ENCODE results near the gene POLA1.

POLA1 gene

DNA sequence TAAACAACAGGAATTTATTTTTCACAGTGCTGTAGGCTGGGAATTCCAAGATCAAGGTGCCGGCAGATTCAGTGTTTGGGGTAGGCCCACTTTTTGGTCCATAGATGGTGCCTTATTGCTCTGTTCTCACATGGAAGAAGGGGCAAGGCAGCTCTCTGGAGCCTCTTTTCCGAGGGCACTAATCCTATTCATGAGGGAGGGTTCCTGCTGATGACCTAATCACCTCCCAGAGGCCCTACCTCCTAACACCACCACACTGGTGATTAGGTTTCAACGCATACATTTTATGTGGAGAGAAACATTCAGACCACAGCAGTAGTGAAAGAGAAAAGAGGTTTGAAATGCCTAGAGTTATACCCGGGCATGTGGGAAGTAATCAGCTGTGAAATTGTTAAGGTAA lies 1.4 kb upstream of the POLA1 start:
- DNase-seq, result no peak

DNA sequence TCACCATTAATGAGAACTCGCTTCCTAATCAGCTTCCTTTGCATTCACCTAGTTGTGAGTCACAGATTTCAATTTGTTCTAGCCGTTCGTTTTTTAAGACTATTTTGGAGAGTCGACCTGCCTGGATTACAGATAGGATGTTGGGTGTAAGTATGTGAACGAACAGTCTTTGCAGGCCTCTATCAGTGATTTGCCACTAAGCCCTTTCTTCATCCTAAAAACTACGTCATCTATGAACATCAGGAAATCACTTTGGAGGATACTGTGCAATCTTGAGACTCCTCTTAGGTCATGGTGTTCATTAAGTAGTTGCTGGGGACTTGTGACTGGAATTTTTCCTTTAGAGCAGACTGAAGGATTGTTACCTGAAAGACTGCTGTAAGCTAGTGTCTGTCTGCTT lies 1.1 kb downstream of the POLA1 start:
- DNase-seq, result no peak

DNA sequence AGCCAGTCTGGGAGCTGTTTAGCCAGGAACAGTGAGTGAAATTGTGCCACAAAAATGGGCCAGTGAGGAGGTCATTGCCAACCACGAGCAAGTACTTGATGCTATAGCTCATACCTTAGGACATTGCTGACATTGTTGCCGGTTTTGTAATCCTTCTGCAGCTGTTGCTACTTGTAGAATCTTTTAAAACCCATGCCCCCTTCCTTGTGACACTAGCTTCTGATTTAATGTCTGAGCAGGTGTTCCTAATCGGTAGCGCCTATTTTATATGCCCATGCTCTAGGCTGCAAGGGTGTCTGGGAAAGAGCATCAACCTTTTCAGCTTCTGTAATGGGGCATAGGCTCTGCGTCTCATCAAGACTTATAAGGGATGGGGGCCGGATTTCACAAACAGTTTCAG lies 2.6 kb downstream of the POLA1 start:
- no peak for DNase-seq

DNA sequence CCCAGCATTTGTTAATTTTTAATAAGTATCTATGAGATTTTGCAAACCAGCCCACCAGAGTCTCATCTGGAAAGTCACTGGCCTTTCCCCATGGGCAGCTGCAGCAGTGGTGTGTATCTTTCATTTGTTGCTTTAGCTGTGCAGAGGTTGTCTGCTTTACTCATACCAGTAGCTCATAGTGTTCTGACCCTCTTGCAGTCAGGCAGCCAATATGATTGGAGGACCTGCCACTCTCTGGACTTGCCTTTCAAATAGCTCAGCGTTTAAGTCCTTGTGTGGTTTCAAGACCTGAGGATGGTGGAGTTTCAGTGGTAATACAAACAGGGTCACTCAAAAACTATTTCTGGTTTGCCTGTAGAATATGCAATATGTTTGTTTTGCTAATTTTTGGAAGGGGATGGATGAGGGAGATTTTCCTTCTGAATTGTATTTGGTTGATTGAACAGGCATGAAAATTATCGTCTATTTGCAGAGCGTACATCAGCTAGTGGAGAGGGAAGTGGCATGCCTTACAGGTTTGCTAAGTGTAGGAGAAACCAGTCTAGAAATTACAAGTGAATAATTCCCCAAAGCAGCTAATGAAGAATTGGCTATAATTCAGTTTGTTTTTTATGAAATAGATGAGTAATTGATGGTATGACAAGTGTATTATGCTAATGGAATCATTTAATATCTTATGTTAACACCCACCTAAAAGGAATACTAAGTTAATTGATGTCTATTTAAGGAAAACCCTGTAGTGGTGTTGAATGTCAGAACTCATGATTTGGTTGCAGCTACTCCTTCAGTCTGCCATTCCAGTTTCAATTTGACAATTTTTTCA lies 8.9 kb downstream of the POLA1 start:
- no peak for DNase-seq

DNA sequence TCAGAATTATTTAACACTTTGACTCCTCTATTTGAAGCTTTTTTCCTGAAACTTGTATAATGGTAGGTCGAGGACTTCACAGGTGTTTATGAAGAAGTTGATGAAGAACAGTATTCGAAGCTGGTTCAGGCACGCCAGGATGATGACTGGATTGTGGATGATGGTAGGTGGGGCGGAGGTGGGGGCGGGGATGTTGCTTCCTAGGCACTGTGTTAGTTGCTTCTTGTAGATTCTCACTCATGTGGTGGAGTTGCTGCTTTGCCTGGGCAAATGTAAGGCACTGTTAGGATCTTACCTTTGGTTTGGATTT lies 9.4 kb downstream of the POLA1 start:
- DNase-seq, result peak; percentile 14

DNA sequence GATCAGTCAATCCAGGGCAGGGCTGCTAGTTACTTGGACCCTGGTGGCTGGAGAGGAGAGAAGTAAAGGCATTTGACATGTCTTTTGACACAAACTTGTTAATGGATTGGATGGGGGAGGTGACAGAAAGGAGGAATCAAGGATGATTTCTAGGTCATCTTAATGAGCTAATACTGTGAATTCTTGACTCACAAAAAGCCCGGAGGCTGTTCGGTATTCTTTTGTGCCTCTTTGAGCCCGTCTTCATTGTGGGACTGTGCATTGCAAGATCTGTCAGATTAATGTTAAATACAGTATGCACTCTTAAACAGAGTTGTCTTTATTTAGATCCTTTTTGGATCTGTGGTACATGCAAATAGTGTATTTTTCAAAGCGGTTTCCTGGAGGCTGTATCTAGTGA lies 25.1 kb downstream of the POLA1 start:
- DNase-seq, result no peak

DNA sequence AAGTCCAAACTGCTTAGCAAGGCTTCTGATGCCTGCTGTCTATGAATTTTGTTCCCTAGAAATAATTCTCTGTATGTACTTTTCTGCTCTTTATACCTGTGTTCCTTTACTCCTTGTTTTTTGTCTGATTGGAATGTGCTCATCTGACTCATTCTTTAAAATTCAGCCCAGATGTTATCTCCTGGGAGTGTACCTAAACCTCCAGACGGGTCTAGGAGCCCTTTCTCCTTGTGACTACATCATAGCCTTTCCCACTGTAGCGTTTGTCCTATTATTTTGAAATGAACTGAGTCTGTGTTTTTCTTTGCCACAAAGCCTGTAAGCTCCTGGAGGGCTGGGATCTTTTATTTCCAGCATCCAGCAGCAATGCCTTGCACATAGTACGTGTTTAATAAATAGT lies 26.3 kb downstream of the POLA1 start:
- DNase-seq, result no peak

DNA sequence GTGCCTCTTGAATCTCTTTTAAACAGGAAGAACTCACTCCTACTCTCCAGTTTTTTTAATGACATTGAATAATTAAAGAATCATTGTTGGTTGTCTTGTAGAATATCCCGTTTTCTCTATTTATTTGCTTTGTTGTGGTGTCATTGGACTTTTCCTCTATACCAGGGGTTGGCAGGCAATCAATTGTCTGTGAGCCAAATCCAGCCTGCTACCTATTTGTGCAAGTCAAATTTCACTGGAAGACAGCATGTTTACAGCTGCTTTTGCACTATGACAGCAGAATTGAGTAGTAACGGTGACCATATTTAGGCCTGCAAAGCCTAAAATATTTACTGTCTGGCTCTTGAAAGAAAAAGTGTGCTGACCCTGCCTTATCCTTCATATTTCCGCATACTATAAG lies 34.8 kb downstream of the POLA1 start:
- no peak for DNase-seq

DNA sequence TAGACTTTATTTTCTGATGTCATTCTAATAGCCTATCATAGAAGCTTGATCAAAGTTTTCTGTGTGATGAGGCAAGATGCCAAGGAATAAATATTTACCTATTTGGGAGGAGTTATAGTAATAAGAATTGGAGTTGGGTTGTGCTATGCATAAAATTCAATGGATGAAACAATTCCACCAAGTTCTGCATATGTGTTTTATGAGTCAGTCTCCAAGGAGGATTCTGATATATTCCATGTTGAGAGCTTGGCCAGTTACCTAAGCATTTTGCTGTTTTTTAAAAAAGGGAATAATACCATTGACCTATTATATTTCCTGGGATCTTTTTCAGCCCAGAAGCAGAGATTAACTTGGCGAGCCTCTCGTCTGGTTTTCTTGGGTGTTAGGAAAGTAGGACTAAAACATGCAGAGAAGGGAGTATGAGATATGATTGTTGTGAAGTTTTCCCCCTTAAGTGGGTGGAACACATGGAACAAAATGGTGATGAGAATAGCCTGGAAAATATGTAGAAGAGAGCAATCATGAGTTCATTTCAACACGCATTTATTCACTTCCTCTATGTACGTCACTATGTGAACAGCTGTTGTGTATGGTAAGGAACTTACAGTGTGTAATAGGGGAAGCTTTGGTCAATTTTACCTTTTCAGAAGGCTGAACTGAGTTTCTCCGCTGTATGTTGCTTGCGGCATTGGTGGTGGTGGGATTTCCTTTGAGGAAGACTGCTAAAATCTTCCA lies 39.2 kb downstream of the POLA1 start:
- DNase-seq, result no peak

DNA sequence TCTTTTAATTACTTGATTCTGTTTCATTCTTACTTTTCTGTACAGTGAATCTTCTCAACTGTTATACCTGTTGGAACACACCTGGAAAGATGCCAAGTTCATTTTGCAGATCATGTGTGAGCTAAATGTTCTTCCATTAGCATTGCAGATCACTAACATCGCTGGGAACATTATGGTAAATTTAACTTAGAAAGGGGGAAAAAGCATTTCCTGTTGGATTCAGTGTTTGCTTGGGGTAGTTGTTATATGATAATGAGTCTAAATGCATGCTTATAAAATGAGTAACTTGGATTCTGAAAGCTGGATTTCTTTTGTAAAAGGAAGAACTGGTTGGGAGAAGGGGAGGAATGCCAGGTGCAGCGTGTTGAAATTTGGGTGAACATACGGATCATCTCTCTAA lies 47.6 kb downstream of the POLA1 start:
- DNase-seq, result no peak

DNA sequence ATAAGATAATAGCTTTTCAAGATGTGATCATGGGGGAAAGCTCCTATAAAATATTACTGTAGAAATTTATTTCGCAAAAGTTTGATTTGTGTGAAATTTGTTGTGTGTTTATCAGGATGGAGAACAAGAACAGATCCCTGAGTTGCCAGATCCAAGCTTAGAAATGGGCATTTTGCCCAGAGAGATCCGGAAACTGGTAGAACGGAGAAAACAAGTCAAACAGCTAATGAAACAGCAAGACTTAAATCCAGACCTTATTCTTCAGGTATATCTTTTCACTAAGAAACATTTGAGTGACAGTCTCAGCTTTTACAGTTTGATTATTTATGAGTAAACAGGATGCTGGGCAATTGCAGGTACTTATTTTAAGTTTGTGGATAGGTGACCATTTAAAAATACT lies 54.5 kb downstream of the POLA1 start:
- DNase-seq, result no peak

DNA sequence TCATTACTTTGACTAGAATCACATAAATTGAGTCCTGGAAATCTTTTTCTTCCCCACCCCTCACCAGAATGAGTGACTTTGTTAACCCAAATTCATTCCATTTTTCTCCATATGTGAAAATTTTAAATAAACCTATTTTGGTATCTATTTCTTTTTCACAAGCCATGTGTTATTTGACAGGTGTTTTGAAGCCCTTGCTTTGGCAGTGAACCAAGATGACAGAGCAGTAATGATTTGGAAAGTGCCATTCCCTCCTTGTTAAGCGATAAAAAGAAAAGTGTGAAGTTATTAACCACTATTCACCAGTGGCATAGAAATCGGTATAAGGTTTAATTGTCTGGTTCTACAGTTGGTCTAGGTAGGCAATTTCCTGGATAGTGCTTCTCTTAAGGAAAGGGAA lies 66.1 kb downstream of the POLA1 start:
- DNase-seq, result no peak

DNA sequence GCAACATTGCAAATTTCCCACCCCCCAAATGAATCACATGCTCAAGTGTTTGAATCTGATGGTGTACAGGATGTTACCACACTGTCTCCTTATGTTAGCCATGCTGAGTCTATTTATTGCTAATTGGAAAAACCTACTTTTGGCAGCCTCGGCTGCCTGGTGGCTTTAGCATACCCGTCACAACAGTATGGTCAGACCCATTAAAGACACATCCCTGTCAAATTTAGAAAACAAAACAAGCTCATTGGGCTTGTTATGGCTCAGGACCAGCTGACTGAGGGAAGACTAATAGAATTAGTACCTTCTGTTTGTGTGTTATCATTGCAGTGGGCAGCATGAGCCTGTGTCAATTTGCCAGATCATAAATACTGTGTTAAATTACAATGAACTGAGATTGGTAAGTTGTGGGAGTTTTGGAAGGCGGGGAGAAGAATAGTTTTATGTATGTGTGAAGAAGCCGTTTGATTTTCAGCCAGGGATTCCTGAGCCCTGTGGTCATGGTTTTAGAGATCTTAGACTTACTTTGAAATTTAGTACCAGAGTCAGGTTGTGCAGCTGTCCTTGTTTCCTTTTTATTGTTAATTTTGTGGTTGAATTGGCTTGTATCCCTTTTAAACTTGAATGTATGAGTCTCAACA lies 66.8 kb downstream of the POLA1 start:
- DNase-seq, result no peak

DNA sequence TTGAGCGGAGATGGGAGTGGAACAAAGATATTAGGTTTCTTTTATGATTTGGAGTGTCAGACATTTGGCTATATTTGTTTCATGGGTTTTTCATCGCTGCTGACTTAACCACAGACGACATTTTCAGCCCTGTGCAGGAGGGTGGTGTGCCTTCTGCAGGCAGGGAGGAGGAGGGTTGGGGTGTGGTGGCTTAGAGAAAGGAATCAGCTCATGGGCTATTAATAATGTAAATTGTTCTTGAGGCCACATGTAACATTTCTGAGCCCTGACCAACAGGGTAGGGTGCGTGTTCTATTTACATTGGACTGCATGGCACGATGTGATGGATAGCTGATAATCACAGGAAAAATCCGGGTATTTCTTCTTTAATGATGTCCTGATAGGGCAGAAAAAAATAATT lies 67.6 kb downstream of the POLA1 start:
- DNase-seq, result no peak

DNA sequence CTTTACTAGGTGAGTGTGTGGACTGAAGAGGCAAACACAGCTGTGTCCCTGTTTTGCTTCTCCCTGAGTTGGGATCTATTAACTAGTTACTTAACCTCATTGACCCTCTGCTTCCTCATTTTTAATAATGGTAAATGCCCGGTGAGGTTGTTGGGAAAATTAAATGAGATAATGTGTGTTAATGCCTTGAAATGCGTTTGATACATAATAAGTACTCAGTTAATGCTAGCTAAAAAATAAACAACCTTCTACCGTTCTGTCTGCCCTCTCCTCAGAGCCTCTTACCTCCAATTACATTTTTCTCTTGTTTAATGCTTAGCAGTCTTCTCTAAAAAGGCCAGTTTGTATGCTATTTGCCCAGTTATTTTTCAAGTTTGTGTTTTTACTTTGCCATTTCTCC lies 70.3 kb downstream of the POLA1 start:
- DNase-seq, result no peak

DNA sequence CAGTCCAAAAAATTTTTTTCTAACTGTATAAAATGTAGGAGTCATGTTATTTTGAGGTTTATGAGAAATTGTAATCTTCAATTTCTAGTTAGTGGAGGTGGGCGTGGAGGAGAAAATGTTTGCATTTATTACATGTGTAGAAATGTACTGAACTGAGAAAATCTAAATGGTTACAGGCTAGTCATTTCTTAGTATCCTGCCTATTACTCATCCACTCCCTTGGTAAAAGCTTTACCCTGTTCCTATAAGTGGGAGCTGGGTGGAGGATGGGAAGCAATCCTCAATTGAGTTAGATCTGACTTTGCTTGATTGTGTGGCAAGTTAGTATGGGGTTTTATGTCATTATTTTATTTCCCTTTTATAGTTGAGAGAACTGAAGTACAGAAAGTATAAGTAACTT lies 73.8 kb downstream of the POLA1 start:
- no peak for DNase-seq

DNA sequence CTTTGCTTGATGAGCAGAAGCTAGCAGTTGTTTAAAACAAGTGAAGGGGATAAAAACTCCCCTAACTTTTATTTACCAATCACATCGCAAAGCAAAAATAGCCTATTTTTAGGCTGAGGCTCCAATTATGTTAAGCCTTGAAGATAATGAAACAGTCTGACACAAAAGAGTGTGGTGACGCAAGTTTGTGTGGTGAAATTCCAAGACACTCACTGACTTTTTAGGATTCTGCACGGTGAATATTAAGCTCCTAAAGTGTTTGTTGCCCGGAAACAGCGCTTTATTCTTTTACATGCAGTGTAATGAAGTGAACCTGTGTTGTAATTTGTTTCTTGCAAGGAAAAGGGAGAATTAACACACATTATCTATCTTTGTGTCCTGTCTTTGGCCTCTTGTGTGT lies 74.8 kb downstream of the POLA1 start:
- no peak for DNase-seq

DNA sequence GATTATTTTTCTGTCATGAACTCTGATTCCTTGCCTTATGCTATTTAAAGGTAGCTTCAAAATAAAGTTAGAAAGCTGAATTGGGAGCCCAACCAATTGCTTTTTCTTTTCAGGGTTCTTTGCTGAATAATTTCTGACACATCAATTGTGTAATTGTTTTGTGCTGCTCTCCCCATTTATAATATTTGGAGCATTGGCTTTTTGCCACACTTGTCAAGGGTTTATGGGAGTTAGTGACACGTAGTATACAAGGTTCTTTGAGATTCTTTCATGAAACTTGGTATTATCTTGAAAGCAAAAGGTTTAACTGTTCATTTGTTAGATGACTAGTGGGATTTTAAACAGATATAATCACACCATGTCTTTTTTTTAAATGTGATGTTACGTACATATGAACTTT lies 80.9 kb downstream of the POLA1 start:
- DNase-seq, result no peak

DNA sequence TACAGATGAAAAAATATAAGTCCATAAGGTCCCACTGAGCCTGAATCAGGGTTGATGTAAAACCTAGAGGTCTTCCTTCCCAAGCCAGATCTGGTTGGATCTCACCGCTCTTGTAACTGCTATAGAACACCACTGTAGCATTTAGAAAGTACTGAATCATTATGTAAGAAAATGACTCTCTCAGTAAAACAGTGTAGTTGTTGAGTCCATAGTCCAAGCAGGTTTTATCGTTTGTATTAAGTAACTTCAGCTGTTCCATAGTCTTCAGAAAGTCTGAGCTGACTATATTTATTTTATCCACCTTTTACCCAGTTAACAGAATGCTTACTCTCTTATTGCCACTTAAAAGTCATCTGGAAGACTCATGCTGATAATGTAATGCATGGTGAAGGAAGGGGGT lies 82.2 kb downstream of the POLA1 start:
- no peak for DNase-seq

DNA sequence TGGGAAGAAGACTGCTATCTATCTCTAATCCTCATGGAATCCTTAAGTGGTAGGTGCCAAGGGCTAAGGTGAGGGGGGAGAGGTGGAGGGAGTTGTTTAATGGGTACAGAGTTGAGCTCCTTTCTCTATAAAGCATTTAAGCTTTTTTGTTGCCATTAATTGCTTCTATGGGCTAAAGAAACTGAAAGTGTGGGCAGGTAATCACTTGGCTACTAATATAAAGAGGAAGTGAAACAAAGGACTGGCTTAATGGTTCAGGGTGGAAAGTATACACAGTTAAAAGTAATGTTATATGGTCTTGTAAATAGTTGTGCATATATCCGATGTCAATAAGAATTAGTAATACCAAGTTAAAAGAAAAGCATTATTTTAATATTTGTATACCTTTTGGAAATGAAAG lies 83.9 kb downstream of the POLA1 start:
- DNase-seq, result no peak

DNA sequence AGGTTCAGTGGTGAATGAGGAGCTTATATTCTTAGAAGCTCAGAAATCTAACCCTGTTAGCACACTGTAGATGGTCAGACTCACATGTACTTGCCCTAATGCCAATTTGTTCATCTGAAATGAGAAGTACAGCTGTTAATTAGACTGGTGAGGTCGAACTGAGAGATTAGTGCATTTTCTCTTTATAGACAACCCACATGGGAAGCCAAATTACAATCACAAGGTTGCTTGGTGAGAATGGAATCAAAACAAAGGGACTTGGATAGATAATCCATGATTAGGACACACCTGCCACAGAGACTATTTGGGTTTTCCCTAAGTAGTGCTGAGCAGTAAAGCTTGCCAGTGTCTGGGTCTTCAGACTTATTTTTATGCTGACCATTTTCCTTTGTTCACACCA lies 88.3 kb downstream of the POLA1 start:
- DNase-seq, result no peak

DNA sequence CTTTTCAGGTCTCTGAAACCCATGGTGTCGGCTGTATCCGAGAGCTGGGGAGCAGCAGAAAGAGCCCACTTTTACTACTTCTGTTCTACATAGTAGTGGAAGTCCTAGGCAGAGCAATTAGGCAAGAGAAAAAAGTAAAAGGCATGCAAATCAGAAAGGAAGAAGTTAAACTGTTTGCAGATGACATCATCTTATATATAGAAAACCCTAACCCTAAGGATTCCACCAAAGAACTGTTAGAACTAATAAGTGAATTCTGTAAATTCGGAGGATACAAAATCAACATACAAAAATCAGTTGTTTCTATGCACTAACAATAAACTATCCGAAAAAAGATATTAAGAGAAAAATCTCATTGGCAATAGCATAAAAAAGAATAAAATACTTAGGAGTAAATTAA lies 95.3 kb downstream of the POLA1 start:
- DNase-seq, result no peak

DNA sequence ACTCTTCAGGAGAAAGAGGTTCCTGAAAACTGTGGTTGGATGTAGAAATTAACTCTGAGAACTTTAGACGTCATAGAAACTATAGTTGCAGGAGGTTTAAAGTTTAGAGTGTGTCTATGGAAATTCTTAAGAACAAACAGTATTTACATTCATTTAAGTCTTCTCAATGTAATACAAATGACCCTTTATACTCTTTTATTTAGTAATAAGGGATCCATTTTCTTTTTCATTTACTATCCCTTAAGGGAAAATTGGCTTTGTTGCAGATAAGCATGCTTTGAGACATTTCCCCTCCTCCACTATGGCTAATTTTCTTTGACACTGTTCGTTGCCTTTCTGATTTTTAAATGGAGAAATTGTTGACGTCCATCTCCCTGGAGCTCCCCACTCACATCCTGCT lies 96.4 kb downstream of the POLA1 start:
- no peak for DNase-seq

DNA sequence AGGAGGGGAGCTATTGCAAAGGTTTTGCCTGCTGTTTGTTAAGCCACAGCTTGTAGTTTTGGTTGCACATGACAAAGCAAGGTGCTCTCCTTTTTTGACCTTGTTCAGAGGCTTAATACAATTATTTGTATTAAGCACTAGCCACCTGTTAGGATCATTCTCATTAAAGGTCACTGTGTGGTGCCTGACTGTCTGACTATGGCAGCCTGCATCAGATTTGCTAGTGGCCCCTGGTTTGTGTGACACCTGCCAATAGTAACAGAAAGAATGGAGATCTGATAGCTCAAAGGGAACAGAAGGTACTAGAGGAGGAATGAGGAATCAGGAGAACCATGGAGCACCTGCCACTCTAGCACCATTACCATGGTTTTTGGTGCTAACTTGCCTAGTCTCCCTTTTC lies 102.5 kb downstream of the POLA1 start:
- no peak for DNase-seq

DNA sequence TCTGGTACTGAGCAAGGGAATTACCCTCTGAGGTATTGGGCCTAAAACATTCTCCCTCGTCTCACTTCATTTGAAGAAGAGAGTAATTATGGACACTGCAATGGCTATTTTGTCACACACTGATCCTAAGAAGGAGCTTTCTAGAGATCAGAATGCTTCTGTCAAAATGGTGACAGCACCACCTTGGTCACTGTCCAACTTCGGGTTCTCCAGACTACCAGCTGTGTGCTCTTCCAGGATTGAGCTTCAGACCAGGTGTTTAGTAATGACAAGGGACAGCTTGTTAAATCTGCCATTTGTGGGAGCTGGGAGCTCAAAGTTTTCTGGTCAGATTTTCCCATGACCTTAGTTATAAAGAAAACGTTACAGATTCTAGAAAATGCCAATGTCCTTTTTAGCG lies 105.4 kb downstream of the POLA1 start:
- no peak for DNase-seq

Data from stimulated activated CD4-positive, alpha-beta T cell treated with anti-CD3 and anti-CD28 coated beads, Interleukin-12 subunit alpha, Interleukin-12 subunit beta, amount 100 ng/mL, for 4 hours (primary cell).